ENCODE results near the gene PMVK. TPM values are rescaled to one million over a fixed set of nuclear protein-coding genes. Genes with fewer than 3 reads are reported as not detected.

Gene PMVK
- total RNA-seq, 1 donor from 2014 or later, result 45.3 TPM

DNA sequence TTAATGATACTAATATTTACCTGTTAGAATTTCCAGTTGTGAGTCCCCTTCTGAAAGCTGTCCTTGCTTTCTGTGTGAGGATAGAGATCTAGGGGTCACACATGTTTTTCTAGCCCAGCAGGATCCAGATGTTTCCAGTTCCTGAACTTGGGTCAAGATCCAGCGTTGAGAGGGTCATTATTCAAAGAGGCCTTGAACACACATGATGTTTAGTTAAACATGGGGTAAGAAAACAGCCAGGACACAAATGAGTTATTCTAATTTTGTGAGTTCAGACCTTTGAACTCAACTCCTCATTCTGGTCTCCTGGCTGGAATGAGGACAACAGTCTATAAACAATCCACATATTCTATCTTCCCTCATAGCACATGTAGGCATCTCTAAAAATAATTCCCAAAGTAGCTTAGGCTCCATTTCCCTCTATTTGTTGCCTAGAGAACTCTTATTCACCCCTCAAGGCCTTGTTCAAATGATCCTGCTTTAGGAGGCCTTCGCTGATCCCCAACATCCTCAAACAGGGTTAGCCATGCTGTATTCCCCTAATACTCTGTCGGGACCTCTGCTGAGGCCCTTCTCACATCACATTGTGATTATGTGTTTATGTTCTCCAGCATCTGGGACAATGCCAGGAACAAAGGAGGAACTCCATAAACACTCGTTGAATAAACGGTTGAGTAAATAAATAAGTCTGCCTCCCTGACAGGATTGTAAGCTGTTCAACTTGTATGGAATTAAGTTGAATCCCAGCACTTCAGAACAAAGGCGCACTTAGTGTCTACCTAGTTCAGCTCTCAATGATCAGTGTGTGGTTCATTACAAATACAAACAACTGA, 51.4 kb downstream of the PMVK start:
- intact Hi-C loops (cut with micrococcal nuclease), result no loop called here

- intact Hi-C loops (cut with micrococcal nuclease), result no loop called here
Observed at GRCh38 chr1:154883919-154884868, 52.3 kb downstream of the PMVK start.

GRCh38 chr1:154881820-154882535, 54.5 kb downstream of the PMVK start:
- intact Hi-C loops (cut with micrococcal nuclease), result no loop called here

DNA sequence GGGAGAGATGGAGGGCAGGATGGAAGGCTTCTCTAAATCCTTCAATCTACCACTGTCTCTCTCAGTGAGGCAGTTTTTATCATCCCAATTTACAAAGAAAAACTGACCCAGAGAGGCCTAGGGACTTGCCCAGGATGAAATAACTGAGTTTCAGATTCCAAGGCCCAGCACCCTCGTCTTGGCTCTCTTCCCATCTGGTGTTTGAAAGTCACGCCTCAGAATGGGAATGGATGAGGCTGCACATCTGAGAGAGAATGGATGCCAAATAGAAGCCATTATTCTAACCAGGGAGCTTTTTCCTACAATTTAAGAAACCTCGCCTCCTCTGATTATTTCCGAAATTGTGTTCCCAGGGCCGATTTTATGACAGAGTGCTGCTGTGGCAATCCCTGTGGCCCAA, 55.8 kb downstream of the PMVK start:
- intact Hi-C loops (cut with micrococcal nuclease), result no loop called here

DNA sequence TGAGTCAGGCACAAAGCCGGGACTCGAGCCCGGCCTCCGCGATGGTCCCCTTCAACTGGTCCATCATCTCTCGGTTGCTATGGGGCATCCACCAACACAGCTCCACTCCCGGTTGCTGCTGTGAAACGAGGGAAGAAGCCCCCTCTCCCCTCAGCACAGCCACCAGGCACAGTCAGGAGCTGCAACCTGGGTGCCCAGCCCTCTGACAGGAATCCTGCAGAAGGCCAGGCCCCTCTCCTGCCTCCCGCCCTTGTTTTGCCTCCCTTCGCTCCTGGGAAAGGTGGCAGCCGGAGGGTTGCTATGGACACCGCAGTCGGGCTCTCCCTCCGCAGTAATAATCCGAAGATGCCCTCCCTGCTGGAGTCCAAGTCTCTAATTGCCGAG, 57.5 kb downstream of the PMVK start:
- intact Hi-C loops (cut with micrococcal nuclease), result loop anchor here (10.0 kb wide), 2 partner anchors 56 to 104 kb away; partner anchors contain the start of gene PMVK

DNA sequence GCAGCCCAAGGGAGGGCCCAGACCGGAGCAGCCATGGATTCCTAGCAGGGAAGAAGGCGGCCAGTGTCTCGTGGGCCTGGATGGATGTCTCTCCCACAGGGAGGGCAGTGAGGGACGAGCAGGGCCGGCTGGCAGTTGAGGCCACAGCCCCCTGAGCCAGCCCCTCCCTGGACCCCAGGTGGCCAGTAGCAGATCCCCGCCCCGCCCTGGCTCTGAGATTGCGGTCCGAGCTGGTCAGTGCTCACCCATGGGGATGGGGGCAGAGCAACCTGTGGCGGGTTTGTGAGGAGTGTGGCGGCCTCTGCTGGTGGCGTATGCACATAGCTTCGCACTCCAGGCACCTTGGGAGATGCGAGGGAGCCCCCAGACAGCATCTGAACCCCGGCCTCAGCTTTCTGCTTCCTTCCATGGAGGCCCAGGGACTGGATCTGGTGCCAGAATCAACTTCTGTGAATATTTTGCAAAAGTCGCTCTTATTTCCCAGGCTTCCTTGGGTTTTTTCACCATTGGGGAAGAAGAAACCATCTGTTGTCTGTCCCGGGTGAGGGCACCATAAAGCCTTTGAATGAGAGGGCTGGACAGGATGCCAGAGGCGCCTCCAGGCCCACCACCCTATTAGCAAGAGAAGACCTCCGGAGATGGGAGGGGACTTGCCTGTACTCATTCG, 58.0 kb downstream of the PMVK start:
- intact Hi-C loops (cut with micrococcal nuclease), result loop anchor here (1.0 to 10.0 kb wide), 5 partner anchors 56 to 399 kb away; partner anchors contain the start of gene PMVK

DNA sequence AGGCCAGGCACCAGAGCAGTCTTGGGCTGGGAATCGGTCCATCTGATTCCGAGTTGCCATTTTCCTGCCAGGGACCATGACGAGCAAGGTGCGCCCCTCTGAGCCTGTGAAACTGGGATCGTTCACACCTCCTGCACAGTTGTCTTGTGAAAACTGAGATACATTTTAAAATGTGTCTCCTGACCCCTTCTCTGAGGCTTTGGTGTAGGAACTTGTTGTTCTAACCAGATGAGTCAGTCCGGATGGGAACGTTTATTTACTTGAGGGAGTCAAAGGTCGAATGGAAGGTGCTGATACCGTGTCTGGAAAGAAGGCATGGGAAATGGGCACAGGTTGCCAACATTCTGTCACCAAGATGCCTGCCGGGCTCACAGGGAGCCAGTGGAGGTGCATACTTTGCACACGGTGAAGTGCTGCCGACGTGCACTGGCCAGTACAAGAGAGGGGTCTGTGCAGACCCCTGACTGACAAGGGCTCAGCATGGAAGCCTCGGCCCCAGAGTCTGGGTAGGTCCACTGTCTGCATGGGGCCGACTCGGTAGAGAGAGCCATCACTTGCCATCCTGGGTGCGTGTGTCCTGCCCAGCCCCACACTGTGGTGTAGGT, 59.0 kb downstream of the PMVK start:
- intact Hi-C loops (cut with micrococcal nuclease), result loop anchor here (10.0 kb wide), 2 partner anchors 57 to 103 kb away; partner anchors contain the start of gene PMVK

DNA sequence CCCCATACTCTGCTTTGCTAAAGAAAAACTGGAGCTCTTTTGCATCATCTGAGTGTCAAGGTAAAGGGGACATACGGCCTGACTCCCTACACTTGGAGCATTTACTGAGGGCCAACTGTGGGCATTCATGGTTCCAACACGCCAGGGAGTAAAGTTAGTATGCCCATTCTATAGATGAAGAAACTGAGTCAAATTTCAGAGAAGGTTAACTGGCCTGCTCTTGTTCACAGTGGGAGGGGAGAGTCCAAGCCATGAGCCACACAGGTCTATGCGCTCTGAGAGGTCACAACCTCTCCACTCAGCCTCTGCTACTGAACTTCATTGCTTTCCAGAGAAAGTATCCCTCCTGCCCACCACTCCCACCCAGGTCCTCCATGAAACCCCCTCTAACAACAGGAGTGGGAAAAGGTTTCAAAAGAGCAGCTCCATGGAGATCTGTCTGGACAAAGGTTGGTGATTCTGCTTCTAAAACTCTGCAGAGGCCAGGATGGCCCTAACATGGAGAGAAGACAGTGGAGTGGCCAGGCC, 59.6 kb downstream of the PMVK start:
- intact Hi-C loops (cut with micrococcal nuclease), result loop anchor here (10.0 kb wide), 2 partner anchors 58 to 102 kb away; partner anchors contain the start of gene PMVK

Other genes starting within 250 kb of the PMVK start
- 0.07 and 0.09 TPM in 2 replicates for gene KCNN3, start 66.4 kb downstream of the PMVK start, total RNA-seq
- gene PBXIP1, start 19.4 kb upstream of the PMVK start, total RNA-seq, result 64.6 and 68.4 TPM in 2 replicates
- gene PYGO2, start 25.1 kb upstream of the PMVK start, total RNA-seq, result 43.8 and 44.7 TPM in 2 replicates
- 78.1 and 81.9 TPM in 2 replicates for gene SHC1, start 34.0 kb upstream of the PMVK start, total RNA-seq
- 141 and 143 TPM in 2 replicates for gene CKS1B, start 38.0 kb upstream of the PMVK start, total RNA-seq
- 50.3 and 52.5 TPM in 2 replicates for gene FLAD1, start 46.6 kb upstream of the PMVK start, total RNA-seq
- 0.59 TPM in 1 of 2 replicates, not detected in the other for gene LENEP, start 56.9 kb upstream of the PMVK start, total RNA-seq
- gene ZBTB7B, start 66.1 kb upstream of the PMVK start, total RNA-seq, result 121 and 129 TPM in 2 replicates
- gene DCST2, start 97.1 kb upstream of the PMVK start, total RNA-seq, result 0.16 and 0.23 TPM in 2 replicates
- gene DCST1, start 97.1 kb upstream of the PMVK start, total RNA-seq, result not detected in 2 replicates
- gene ADAM15, start 114.6 kb upstream of the PMVK start, total RNA-seq, result 47.0 and 51.4 TPM in 2 replicates
- 6.0 and 6.8 TPM in 2 replicates for gene EFNA4, start 127.0 kb upstream of the PMVK start, total RNA-seq
- 2.3 and 2.4 TPM in 2 replicates for gene EFNA3, start 142.1 kb upstream of the PMVK start, total RNA-seq
- gene EFNA1, start 191.2 kb upstream of the PMVK start, total RNA-seq, result not detected in 2 replicates
- gene SLC50A1, start 199.1 kb upstream of the PMVK start, total RNA-seq, result 32.1 and 35.4 TPM in 2 replicates
- 40.4 and 41.6 TPM in 2 replicates for gene DPM3, start 203.8 kb upstream of the PMVK start, total RNA-seq
- 220 and 221 TPM in 2 replicates for gene KRTCAP2, start 236.6 kb upstream of the PMVK start, total RNA-seq
- gene TRIM46, start 237.1 kb upstream of the PMVK start, total RNA-seq, result 15.2 and 17.3 TPM in 2 replicates

Measured in T-helper 2 cell treated with Interferon-gamma antibody and Interleukin-4, amounts not matched to agents 100 ng/mL and 5 ng/mL, for 36 hours (primary cell).